H1 (cell line): ENCODE results near the gene EZH1.

Experiments used
- ASH2L ChIP-seq: fragments of 200-600, 300-600 bp; sonication (generic); IDR thresholded peaks from one replicate; pipeline ENCODE4 v1.7.1; 2017; ENCODE audit warnings: low read length
- CHD2 ChIP-seq: IDR thresholded peaks from 2 replicates; pipeline ENCODE4 v1.6.1; 2012; ENCODE audit warnings: low read length, improper control_type of control experiment
- EGR1 ChIP-seq: IDR thresholded peaks from 2 replicates; pipeline ENCODE4 v1.6.1; 2011; ENCODE audit warnings: low read depth, low read length, borderline replicate concordance
- JUND ChIP-seq: IDR thresholded peaks from 2 replicates; pipeline ENCODE4 v1.6.1; 2011; ENCODE audit warnings: mild to moderate bottlenecking, improper control_type of control experiment, low read length
- KDM1A ChIP-seq: fragments of 200-600, 300-600 bp; sonication (generic); IDR thresholded peaks from 2 replicates; pipeline ENCODE4 v1.7.1; 2016; ENCODE audit warnings: mild to moderate bottlenecking, low read length, borderline replicate concordance
- POLR2A ChIP-seq, 2 experiments: IDR thresholded peaks; 1 replicate in 1 of 2; 2 replicates in 1 of 2; pipeline ENCODE4 v1.6.1; 2011; ENCODE audit warnings: low read depth in 2 of 2, low read length in 2 of 2, mild to moderate bottlenecking in 2 of 2; ENCODE audit errors: control extremely low read depth in 1 of 2
- POLR2AphosphoS5 ChIP-seq: IDR thresholded peaks from 2 replicates; pipeline ENCODE4 v1.6.1; 2011; ENCODE audit warnings: low read depth, low read length
- TAF1 ChIP-seq: IDR thresholded peaks from 2 replicates; pipeline ENCODE4 v1.6.1; 2011; ENCODE audit warnings: mild to moderate bottlenecking, low read depth, low read length
- TF ChIP-seq, protein P1 (sequence below), 3 experiments: IDR thresholded peaks; 1 replicate in 2 of 3; 2 replicates in 1 of 3; pipeline versions ENCODE4 v1.5.1 to v1.6.1; 2011; ENCODE audit warnings: low read length in 3 of 3, mild to moderate bottlenecking in 3 of 3, inconsistent platforms in 2 of 3, low read depth in 1 of 3, moderate library complexity in 1 of 3; ENCODE audit not compliant: insufficient read depth in 1 of 3; ENCODE audit errors: control extremely low read depth in 1 of 3

DNA sequence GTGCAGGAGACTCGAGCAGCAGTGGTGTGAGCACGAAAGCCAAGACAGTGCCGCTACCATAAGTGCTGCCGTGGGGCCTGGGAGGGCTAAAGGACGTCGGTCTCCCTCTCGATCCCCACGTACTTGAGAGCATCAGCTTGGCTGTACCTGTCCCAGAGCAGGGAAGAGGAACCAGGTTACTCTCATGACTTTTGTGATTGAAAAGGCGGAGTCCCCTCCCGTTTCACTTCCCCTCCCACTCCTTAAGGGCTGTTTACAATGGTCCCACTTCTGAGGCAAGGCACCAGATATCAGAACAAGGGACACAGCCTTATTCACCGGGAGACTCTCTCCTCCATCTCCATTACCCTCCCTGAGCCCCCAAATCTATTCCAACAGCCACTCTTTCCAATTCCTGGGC is 42.4 kb downstream of the EZH1 start:
- no peak for TF ChIP-seq ASH2L
- TF ChIP-seq, protein P1, sequence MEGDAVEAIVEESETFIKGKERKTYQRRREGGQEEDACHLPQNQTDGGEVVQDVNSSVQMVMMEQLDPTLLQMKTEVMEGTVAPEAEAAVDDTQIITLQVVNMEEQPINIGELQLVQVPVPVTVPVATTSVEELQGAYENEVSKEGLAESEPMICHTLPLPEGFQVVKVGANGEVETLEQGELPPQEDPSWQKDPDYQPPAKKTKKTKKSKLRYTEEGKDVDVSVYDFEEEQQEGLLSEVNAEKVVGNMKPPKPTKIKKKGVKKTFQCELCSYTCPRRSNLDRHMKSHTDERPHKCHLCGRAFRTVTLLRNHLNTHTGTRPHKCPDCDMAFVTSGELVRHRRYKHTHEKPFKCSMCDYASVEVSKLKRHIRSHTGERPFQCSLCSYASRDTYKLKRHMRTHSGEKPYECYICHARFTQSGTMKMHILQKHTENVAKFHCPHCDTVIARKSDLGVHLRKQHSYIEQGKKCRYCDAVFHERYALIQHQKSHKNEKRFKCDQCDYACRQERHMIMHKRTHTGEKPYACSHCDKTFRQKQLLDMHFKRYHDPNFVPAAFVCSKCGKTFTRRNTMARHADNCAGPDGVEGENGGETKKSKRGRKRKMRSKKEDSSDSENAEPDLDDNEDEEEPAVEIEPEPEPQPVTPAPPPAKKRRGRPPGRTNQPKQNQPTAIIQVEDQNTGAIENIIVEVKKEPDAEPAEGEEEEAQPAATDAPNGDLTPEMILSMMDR (IDR thresholded peaks at IDR 0.05; ENCODE audit: control extremely low read depth in 1 of 3, insufficient read depth in 1 of 3, low read depth in 1 of 3, low read length in 3 of 3) = no peak
- TF ChIP-seq KDM1A = no peak
- no peak for TF ChIP-seq CHD2
- no peak for TF ChIP-seq JUND
- no peak for TF ChIP-seq POLR2A (IDR thresholded peaks at IDR 0.05; ENCODE audit: control extremely low read depth in 1 of 2, low read depth in 2 of 2, low read length in 2 of 2)
- no peak for TF ChIP-seq TAF1
- no peak for TF ChIP-seq POLR2AphosphoS5
- TF ChIP-seq EGR1 = no peak
